Cortex of kidney (tissue), 1 donor: ENCODE results near the gene CREB3L2.

Experiments used
- DNase-seq: peaks from one replicate; lab custom pipeline; 2025; lab: John Stamatoyannopoulos, UW

CREB3L2 gene

DNA sequence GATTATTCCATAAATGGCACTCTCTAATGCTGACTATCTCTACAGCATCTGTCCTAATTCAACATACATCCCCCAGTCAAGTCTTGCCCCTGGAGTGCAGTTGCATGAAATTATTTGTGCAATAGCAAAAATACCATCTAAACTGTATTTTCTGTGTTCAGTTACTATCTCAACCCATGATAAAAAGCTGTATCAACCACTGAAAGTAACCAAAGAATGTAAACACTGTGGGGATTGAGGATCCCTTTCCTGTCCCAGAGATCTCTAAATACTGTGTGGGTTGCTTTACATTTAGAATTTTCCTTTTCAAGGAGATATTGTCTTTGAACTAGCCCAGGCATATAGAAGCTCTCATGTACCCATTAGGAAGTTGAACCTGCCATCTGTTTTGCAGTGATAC, 131.2 kb downstream of the CREB3L2 start:
- no peak for DNase-seq

DNA sequence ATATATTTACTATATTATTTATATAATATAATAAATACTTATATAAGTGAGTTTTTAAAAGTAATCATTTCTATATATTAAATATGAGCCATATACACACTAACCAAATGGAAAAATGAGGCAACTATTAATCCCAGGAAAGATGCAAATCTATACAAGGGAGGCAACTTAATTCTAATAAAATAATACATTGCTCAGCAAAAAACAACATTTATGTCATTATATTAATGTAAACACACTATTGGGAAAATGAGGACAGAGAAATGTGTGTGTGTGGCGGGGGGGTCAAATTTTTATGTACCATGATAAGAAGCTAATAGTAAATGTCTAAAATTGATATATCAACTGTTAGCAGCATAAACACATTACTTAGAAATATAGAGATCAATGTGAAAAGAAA, 131.8 kb downstream of the CREB3L2 start:
- DNase-seq = no peak

DNA sequence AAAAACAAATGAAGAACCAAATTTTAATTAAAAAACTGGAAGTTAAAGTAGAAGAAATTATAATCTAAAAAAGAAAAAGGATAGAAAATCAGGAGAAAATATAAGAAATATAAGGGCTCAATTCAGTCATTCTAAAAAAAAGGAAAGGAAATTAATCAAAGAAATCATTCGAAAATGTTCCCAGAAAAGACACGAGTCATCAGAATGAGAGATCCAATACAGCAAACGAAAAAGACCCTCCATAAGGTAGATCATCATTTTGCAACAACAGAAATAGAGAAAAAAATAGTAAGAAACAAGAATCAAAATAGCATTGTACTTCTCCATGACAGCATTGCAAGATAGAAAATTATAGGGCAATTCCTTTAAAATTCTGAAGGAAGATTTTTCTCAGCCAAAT, 132.6 kb downstream of the CREB3L2 start:
- no peak for DNase-seq

DNA sequence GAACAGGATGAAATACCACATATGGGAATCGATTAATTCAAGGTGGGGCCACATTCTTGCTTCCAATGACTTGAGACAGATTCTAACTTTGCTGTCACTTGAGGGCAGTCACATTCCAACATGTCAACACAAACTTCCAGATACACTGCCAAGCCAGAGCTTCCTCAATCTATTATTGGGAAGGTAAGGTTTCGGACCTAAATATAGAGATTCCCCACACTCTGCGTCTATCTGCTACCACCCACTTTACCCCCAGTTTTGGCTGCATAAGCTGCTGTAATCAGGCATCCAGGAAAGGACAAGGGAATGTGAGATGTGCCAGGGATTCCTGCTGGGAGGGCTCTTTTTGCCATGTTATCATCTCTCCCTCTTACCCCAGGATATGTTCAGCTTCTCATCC, 134.6 kb downstream of the CREB3L2 start:
- DNase-seq = no peak

DNA sequence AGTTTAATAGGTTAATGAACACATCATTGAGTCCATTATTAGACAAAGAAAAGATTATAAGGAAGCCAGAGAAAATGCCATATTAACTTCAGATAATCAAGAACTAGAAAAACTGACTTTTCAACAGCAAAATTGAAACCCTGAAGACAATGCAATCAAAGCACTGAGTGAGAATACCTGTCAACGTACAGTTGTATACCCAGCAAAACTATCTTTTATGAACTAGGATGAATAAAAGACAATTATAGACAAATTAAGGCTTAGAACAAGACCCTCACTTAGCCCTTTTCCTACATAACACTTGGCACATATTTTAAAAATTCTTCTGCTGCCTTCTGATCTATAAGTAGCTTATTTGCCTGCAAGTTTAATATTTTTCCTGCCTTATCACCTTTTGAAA, 136.1 kb downstream of the CREB3L2 start:
- DNase-seq = no peak

DNA sequence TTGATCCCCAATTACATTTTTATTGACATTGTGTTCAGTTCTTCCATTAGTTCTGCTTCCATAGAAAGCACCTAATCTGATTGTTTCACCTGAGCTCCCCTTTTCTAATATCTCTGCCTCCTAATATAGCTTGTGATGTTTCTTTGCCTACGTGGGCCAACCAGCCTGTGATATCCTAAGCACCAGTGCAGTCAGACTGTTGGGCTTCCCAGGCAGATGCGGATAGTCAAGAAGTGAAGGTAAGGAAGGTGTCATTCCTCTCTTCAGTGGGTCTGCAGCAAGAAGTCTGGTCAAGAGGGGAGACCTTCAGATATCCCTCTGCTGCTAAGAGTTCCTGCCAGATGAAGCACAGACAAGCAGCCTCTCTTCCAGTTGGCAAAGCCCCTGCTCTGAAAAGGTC, 138.9 kb downstream of the CREB3L2 start:
- DNase-seq = no peak

DNA sequence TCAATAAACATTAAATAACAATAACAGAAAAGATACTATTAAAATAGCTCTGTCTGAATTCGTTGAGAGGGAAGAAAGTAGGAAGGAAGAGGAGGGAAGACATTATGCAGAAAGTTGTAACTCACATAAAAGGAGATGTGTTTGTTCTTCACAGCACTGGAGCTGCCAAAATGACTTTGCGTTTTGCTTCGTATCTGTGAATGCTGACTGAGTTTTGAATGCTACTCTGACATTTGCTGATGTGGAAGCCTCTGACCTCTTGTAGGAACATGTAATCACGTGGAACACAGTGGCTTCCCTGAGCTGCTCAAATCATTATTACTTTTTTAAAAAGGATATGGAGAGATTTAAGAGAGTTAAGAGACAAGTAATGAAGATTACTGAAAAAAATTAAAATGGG, 139.5 kb downstream of the CREB3L2 start:
- DNase-seq = no peak

DNA sequence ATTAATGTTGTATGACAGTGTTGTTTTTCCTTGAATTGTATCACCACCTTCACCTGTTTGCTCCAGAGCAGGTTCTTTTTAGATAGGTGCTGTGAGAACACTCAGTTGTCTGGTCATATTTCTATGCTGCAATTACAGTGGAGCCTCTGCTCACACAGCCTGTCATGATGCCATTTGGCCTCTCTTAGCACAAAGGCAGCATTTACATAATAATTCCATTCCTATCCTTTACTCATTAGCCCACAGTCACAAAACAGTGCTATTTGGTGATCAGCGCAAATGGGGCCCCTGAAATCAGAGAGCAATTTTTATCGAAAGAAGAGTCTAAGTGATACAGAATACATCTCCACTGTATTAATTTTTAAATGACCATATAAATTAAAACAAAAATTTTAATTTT, 141.3 kb downstream of the CREB3L2 start:
- DNase-seq = no peak

DNA sequence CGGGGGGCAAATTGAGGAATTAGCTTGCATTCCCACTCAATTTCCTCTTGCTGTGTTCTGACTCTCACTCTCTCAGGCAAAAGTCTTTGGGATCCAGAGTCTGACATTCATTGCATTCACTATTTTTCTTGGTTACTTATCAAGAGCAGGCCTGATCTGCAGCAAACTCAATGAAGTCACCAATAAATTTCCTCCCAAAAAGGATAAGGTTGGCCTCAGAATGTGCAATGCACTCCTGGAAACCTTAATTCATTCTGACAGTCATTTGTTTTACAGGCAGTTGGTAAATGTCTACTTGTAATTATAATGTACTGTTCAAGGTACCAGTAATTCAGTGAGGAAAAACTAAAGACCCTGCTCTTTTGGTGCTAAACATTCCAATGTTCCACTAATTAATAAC, 148.8 kb downstream of the CREB3L2 start:
- no peak for DNase-seq

DNA sequence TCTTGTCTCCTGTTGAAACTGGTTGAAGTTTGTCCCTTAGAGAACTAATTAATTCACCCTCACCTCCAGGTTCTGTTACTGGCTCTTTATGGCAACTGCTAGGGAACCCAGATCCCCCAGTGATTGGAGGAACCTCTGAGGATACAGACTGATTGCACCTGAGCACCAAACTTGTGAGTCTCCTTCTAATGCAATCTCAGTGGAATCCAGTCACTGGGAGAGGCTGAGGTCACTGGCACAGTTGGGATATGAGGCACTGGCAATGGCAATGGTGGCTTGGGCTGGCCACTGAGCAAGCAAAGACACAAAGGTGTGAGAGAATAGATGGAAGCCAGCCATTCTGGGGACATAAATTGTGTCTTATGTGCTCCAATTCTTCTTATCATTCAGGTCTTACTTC, 149.8 kb downstream of the CREB3L2 start:
- DNase-seq = no peak

DNA sequence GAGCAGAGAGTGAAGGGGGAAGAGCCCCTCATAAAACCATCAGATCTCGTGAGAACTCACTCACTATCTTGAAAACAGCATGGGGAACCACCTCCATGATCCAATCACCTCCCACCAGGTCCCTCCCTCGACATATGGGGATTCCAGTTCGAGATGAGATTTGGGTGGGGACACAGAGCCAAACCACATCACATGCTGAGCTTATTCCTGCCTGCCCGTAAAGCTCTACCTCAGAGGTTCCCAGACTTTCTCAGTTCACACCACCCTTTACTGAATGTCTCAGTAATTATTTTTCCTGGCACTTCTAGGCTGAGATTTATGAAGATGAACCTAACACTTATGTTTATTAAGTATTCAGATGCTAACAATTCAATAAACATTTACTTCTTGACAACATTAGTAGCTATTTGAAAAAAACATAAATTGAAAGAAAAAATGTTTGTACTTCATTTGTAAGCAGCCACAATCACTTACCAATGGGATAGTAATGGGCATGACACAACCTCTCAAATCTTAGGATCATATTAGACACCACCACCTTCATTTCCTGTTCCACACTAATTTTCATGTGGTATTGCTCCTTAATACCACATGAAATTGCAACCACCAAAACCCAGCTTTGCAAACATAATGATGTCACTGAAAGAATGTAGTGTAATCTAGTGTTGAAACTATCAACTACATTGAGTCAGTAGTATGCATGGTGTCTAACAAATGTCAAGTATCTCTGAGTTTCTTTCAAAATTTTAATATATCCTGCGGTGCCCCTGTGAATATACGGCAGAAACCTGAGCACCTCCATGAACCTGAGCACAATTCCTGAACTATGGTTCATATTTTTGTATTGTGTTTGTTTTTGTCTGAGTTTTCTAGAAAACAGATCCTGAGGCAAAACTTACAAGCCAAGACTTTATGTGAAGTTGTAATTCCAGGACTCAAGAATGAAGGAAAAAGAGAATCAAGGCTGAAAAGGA, 150.6 kb downstream of the CREB3L2 start:
- DNase-seq = no peak

DNA sequence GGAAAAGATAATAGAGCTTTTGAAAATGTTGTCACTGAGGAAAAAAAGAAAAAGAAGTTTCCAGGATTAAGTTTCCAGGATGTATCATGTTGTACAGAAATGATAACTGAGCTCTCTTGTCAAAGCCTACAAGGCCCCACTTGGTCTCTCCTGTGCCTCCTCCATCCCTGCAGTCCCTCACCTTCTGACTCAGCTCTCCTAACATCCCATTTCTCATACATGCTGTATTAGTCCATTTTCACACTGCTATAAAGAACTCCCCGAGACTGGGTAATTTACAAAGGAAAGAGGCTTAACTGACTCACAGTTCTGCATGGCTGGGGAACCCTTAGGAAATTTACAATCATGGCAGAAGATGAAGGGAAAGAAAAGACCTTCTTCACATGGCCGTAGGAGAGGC, 151.3 kb downstream of the CREB3L2 start:
- DNase-seq = no peak

DNA sequence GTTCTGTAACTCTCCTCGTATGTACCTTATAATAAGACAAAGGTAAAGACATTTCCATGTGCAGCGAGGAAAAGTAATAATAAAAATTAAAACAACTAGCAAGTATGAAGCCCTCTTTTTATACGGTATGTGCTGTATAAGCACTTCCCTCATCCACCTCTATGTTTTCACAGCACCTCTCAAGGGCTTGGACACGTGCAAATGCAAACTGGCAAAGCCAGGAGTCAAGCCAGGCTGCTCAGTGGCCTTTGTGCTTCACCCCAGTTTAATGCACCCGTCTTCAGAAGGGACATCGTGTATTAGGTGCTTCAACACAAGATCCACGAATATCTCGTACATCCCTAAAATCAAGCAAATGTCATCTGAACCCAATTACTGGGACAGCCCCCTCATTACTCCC, 153.8 kb downstream of the CREB3L2 start:
- no peak for DNase-seq

DNA sequence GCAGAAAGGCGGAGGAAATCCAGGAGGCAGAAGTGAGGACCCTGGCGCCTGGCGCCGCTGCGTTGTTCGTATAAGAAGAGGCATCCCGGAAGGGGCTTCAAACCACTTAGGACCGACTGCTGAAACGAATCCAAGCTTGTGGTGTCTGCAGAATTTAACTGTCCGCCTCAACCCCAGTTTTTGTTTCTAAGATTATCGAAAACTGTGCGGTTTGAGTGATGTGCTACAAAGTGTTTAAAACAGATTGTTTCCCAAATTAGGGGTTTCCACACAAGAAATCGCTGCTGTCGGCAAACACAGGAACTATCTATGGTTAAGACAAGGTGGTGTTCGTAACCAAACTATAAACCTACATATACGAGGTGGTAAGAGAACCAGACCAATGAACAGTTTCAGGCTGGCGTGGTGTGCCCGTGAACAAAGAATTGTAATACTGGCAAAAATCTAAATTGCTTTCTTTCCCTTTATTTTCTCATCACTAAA, 154.3 kb downstream of the CREB3L2 start:
- no peak for DNase-seq

DNA sequence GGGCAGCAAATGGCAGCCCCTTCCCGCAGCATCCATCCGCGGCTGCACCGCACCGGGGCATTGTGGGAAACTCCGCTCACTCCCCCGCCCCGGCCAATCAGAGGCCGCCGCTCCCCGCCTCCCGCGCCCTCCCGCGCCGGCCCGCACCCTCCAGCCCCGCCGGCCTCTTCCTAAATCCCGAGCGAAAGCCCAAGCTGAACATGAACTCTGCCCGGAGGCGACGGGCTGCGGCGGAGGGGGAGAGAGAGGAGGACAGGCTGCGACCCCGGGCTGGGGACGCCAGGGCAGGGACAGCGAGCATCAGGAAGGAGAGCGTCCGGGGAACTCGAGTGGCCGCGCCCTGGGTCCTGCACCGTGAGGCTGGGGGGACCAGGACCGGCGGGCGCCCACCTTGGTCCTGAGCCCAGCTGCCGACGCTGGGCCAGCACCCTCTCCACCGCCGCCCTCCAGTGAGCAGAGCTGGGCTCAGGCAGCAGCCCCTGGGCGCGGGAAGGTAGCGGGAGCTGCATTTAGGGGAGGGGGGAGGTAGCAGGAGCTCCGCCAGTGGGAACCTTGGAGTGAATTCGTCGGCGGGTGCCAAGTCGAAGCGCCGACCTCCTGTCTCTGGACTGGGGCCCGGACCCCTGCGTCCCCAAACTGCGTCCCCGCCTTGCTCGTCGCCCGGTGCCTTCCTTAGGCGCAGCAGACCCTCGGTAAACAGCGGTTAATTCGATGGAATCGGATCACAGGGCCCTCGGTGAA, 154.9 kb downstream of the CREB3L2 start, which contains the start of gene DGKI:
Gene DGKI (minus strand): TSS at position 148 of the 741 bp plus-strand sequence.
- DNase-seq = no peak

DNA sequence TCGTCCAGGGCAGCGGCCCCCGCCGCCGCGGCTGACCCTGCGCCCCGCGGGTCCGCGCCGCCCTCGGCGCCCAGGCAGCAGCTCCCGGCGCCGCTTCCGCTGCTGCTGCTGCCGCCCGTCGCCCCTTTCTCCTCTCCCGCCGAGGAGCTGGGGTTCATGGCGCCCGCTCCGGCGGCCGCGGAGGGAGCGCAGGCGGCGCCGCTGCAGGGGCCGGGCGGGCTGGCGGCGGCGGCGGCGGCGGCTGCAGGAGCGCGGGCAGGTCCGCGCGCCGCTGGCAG, 155.4 kb downstream of the CREB3L2 start:
- DNase-seq = no peak

DNA sequence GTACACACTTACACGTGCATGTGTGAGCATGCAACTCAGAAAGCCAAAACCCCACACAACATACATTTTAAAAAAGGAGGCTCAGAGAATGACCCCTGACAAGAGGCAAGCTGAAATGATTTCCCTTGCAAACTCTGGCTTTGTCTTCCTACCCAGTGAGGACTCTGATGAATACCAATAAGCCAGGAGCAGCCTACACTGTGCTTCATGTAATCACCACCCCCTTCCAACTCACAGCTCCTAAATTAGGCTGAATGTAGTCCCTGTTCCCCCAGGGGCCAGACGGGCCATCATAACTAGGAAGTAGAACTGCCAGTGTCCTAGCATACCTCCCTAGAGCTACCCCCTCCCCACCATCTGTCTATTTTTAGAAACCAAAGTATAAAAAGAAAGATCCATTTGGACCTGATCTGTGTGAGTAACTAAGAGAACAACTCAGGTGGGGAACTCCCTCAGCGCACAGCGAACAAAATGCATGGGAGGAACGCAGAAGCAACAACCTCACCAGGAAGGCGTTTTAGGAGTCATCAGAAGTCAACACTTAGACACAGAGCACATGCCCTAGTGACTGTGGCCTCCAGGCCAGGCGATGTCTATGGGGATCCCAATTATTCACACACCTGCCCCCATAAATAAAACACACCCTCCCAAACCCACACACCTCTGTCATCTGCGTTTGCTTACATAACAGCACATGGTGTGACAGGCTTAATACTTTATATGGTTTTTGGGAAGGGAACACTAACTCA, 157.0 kb downstream of the CREB3L2 start:
- no peak for DNase-seq

DNA sequence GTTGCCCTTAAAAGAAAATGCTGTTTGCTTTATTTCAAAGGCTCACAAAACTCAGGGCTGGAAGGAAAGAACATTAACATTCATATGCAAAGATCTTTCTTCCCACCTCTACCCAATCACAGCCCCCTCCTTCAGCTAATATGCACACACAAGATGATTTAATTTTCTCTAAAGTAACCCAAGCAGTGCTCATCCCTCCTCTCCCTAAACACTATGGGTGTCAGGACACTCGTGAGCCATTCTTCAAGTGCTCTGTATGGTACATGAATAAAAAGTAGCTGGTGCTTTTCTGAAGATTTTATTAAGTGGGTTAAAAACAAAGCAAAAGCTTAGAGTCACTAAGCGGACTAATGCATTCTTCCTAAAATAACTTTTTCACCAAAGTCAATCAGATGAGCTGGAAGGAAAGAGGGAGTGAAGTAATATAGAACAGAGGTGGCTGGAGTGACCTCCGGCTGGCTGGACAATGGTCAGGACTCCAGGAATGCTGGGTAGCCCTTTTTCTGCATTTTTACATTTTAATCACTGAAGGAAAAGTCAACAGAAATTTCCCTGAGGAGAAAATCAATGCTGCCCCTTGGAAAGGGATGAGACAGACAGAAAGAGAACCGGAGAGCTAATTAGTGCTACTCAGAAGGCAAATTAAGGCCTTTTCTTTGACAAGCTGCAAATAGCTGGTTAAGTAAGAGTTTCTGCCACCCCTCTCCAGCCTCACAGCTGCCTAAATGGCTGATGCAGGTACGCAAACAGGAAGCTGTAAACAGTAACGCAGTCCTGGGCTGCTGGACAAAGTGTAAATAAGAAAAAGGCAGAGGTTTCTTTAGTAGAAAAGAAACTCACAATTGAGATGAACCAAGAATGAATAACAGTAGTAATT, 161.7 kb downstream of the CREB3L2 start:
- DNase-seq = no peak

DNA sequence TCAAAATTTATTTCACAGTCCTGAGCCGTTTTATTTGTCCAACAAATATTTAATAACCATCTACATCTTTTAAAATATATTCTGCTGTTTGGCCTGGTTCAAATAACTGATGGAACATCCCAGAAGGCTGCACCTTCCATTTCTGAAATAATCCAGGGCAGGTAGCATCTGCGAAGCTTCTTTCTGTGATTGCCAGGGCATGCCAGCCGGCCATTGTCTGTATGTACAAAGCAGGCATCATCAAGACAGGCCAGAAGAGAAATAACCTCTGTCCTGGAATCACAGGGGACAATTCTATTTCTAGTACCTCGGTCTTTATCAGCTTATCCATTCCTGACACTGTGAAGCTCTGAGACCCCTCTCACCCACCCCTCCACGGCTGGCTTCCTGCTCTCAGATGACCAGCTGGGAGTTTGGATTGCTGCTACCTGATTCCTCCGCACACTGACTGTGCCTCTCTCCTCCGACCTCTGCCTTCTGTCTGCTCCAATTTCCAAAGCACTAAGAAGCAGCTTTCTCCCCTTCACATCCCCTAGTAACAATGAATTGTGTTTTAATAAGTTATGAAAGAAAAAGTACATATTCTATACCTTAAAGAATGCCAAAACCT, 163.1 kb downstream of the CREB3L2 start:
- no peak for DNase-seq

DNA sequence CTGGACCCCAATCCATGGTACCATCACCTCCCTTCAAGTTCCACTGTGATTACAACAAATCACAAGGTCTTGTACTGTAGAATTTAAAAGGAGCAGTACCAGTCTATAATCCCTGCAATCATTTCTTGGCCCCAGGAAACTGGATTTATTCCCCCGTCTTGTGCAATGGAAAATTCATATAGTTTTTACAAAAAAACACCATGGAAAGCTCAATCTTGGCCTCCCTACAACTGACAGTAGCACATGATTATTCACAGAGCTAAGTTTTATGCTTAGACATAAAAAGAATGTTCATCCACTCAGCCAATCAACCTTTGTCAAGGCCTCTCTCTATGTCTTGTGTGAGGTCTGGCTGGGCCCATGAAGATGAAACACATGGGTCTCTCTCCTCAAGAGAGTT, 165.3 kb downstream of the CREB3L2 start:
- no peak for DNase-seq

DNA sequence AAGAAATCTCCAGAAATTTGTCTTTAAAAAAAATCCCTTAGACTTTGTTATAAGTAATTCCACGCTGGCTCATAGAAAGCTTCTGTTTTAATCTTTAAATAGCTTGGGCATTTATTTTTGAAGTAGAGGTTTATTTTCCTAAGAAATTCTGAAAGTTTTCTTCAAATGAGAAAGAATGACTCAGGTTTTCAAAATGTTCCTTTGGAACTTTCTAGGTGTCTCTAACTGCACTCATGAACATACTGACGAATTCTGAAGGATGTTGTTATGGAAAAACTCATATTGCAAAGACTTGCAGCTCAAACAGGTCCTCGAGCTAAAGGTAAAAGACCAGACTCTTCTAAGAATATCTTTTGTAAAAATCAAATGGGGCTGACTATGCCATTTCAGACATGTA, 165.8 kb downstream of the CREB3L2 start:
- no peak for DNase-seq
